Measurements from ENCODE around the gene ADAM8.

ADAM8 gene

DNA sequence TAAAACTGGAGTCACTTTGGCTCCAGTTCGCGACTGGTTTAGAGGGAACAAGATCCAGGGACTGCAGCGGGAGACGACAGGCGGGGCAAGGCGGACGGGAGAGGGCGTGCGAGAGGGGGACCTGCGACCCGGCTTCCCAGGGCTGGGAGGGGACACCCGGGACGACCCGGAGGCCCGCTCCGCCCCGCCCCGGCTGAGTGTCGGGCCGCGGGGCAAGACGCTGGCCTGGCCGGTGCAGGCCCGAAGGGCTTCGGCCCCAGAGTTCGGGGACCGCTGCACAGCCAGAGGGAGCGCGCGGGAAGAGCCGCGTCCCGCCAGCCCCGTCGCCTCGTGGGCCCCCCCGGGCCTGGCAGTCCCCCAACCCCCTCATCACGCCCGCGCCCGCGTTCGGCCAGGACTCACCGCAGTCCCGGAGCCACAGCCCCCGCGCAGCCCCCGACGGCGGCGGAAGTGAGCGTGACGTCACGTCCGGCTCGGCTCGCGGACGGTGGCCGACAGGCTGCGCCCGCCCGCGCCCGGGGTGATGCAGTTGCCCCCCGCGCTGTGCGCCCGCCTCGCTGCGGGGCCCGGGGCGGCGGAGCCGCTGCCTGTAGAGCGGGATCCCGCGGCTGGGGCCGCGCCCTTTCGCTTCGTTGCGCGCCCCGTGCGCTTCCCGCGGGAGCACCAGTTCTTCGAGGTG is 31.9 kb upstream of the ADAM8 start, which contains the start of the genes TUBGCP2 and ZNF511:
TSS of gene TUBGCP2 (minus strand) at position 452 of the 679 bp plus-strand sequence. CDS start 5,931 bp downstream, outside the sequence.
TSS of gene ZNF511 (plus strand) at position 494 of the 679 bp plus-strand sequence. CDS start at position 524, 30 bp downstream.
- DNase-seq (ENCODE audit: low read depth in 2 of 2), result peak; percentile 77 to 88

DNA sequence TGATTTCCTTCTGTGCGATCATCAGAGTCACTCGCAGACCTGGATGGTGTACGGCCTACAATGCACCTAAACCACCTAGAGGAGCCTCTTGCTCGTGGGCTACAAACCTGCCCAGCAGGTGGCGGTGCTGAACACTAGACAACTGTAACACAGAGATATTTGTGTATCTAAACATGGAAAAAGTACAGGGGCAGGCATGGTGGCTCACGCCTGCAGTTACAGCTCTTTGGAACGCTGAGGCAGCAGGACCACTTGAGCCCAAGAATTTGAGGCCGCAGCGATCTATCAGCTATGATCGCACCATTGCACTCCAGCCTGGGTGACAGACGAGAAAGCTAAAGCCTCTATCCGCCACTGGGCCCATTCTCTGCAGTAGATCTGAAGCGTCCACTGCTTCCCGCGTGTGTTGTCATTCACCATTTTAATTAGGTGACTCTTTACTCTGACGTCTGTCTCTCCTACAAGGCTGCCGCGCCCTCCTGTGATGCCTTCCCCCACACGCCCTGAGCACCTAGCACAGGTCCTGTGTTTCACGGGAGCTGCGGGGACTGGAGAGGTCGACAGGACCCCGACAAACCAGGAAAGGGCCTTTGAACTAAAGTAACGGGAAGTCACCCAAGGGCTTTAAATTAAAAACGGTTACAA is 31.2 kb upstream of the ADAM8 start:
- DNase-seq (ENCODE audit: low read depth in 2 of 2), result peak; percentile 79 to 80

DNA sequence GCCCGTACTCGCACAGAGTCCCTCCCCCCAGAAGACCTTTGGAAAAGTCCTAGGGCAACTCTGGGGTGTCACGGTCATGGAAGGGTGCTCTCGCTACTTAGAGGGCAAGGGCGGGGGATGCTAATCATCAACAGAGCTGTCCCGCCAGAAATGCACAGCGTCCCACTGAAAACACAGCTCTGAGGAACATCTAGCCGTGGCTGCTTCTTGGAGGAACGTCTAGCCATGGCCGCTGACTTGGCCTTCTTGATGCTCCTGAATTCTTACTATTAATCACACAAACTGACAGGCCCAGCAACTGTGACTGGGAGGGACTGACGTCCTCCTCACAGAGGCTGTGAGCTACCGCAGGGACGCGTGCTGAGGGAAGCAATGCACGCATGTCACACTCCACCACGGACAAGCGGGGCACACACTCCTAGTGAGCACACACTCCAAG is 30.3 kb upstream of the ADAM8 start:
- no peak for DNase-seq (ENCODE audit: low read depth in 2 of 2)

DNA sequence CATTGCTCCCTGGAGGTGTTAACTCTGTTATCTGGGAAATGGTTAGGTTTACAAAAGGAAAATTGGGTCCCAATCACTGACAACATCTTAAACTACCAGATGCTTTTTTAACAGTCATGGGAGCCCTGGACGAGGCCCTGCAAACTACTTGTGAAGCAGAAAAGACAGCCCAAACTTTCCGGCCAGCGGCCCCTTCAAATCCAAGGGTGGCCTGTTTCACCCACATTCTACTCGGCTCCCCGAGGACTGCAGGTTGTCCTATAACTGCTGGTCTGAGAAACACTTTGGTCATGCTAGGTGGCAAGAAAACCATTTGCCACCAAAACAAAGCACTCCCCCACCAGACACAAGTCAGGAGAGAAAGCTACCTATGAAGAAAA is 29.4 kb upstream of the ADAM8 start:
- no peak for DNase-seq (ENCODE audit: low read depth in 2 of 2)

DNA sequence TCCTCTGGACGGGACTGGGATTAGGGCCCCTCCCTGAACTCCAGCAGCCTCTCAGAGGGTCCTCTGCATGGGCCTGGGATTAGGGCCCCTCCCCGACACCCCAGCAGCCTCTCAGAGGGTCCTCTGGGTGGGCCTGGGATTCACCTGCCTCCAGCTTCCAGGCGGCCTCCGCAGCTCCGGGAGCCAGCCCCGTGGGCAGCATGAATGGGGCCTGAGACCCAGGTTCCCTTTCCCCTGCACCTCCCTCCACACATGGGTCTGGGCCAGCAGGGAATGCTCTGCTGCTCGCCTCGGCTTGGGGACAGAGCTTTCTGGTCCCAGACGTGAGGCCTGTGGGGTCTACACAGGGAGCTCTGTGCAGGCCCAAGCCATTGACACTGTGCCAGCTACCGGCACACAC is 26.5 kb upstream of the ADAM8 start:
- no peak for DNase-seq (ENCODE audit: low read depth in 2 of 2)

DNA sequence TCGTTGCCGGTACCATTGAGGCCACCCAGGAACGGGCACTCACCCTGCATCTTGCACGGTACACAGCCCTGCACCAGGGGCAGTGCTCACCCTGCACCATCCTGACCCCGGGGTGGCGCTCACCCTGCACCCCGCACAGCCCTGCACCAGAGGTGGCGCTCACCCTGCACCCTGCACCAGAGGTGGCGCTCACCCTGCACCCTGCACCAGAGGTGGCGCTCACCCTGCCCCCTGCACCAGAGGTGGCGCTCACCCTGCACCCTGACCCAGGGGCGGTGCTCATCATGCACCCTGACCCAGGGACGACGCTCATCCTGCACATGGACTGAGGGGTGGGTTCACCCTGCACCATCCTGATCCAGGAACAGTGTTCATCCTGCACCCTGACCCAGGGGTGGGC is 25.6 kb upstream of the ADAM8 start:
- DNase-seq (ENCODE audit: low read depth in 2 of 2), result no peak

DNA sequence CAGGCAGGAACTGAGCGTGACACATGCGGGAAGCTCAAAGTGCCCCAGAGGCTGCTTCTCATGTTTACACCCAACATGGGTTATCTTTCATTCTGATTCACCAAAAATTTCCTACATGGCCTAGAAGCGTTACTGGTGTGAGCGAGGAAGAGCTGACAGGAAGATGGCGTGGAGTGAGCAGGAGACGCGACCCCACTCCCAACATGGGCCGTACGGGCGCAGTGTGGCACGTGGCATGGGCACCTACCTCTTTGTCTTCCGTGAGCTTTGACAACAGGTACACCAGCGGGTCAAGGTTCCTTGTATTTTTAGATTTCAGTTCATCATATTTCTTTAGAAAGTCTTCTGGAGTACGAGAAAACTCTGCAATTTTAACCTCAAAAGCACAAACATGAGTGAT is 23.1 kb upstream of the ADAM8 start:
- DNase-seq (ENCODE audit: low read depth in 2 of 2), result no peak

DNA sequence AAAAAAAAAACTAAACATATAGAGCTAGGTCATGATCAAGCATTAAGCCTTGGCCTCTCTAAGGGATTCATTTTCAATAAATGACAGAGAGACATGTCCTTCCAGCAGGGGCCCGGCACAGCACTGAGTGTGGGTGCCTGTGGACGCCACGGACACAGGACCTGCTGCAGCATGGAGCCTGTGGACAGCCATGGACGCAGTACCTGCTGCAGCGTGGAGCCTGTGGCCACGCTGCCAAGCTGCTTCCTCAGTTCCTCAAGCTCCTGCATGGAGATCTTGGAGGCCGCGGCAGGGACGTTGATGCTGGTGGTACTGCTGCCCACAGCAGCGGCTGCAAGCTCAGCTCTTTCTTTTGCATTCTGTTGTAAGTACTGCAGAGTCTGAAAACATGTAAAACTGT is 22.6 kb upstream of the ADAM8 start:
- no peak for DNase-seq (ENCODE audit: low read depth in 2 of 2)

DNA sequence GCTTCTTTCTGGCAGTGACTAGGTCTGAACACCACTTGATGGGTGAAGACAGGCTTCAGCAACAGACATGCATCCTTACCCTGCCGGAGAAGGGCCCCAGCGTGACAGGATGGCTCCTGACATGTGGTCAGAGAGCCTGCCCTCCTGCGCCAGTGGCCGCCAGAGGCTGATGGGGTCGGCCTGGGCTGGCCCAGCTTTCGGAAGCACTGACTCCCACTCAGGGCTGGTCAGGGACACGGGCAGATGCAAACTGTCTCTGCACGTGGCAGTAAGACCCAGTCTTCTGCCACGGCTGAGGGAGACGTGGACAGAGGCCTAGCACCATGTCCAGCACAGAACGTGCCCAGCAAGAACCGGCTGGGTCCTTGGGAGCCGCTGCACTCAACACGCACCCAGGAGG is 21.8 kb upstream of the ADAM8 start:
- DNase-seq (ENCODE audit: low read depth in 2 of 2), result no peak

DNA sequence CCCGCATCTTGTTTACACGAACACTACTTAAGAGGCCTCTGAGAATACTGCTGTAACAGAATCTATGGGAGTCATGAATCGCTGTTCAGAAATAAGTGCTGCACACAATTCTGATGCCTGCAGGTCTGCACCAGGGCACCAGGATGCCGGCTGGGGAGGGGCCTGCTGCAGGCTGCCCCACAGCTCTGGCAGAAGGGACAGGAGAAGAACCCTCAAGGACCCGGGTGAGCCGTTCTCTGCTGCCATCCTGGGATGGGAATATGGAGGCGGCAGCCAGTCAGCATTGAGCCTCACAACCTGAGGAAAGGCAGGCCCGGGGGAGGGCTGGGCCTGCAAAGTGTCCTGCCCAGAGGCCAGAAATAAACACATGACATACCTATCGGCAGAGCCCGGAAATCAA is 20.8 kb upstream of the ADAM8 start:
- DNase-seq (ENCODE audit: low read depth in 2 of 2), result no peak

DNA sequence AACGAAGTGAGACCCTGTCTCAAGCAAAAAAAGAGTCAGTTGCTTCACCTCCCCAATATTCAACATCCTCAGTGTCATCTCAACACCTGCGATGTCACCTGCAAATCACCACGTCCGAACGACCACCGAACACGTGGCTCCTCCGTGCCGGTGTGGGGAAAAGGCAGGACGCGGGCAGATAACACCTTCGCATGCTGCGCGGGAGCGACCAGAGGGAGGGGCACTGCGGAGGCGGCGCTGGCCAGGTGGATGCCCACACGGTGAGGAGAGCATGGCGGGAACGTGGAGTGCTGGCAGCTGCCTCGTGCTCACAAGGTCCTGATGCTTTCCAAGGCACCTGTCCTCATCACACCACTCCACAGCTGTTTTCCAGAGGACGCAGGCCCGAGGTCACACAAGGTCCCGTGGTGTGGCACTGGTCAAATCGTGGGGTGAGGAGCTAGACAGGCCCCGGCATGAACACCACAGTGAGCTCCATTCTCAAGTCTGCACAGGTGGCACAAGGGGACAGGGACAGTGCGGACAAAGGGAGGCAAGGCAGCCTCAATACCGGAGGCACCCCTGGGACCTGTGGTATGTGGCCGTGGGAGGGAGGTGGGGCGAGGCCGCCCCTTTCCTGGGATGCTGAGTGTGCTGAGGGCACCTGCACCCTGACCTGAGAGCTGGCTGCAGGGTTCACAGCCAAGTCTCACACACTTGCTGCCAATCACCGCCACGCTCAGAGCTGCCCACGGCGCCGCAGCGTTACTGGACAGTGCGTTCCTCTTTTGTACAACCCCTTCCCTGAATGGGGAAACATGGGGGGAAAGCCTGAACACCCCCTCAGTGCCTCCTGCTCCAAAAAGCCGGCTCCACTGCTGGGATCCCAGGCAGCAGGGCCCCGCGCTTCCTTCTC is 19.0 kb upstream of the ADAM8 start:
- no peak for DNase-seq (ENCODE audit: low read depth in 2 of 2)

DNA sequence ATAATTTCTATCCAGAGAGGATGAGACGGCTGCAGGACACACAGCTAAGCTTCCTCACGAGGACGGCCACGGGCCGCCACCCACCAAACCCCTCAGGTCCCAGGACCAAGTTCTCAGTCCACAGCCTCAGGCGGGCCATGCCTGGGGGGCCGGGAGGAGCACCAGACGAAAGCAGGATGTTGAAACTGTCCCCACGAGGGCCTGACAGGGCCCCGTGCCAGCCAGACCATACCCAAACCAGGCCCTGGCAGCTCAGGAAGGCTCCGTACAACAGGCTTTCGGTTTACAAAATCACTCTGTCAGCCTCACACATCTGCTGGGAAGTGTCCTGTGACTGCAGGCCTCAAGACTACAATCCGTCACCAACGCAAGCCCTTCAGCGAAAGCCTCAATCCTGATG is 17.5 kb upstream of the ADAM8 start:
- no peak for DNase-seq (ENCODE audit: low read depth in 2 of 2)

DNA sequence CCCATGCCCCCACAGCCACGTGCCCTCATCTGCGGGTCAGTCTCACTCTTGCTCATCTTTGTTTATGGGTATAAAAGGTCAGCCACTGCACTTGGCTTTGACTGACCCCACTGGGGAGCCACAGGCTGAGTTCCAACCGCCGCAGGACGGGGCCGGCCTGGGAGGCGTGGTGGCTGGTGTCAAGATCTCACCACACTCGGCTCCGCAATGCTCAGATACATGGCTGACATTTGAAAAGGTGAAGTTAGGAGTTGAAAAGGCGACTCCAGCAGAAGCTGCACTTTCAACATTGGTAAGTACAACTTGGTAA is 17.1 kb upstream of the ADAM8 start:
- no peak for DNase-seq (ENCODE audit: low read depth in 2 of 2)

DNA sequence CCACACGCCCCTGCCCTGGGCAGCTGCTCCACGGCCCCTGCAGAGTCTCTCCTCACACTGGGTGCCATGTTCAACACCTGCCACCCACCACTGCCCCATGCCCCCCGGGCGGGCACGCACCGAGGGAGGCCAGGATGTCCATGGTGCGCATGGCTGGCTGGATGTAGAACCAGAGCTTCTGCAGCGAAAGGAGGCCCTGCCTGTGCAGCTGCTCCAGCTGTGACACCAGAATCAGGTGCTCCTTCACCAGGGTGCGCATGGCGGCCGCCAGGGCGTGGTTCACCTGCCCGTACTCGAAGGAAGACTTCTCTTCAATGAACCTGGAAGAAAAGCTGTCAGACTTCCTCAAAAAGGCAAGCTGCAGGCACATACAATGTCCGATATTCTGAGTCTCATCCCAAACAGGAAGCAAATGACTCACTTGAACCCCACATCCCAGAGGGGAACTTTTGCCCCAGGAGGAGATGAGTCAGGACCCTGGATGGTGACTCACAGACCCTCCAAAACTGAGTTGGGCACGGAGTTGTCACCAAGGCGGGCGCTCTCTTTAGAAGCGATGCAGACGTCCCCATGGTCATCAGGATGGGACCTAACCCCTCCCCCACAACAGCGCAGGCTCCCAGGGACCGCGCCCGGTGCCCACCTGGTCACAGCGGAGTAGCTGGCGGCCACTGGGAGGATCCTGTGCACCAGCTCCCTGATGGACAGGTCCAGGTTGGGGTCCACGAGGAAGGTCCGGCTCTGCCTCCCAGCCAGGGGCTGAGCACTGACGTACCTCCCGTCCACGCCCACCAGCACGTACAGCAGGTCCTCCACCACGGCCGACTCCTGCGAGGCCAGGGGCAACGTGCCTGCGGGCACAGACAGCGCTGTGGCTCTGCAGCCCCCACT is 16.5 kb upstream of the ADAM8 start:
- no peak for DNase-seq (ENCODE audit: low read depth in 2 of 2)

DNA sequence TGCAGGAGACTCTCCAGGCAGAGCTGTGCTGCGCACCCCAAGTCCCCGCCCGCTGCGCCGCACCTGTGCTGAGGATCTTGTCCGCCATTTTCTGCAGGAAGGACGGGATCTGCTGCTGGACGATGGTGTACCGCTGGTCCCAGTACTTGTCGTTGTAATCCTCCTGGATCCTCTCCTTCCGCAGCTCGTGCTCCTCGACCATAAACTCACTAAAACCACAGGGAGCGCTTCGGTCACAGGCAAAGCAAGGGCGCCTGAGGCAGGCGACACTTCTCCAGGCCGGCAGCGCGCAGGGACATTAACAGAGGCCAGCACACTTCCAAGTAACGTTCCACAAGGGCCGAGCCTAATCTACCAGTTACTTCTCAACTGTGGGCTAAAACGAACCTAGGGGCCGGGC is 13.1 kb upstream of the ADAM8 start:
- no peak for DNase-seq (ENCODE audit: low read depth in 2 of 2)

DNA sequence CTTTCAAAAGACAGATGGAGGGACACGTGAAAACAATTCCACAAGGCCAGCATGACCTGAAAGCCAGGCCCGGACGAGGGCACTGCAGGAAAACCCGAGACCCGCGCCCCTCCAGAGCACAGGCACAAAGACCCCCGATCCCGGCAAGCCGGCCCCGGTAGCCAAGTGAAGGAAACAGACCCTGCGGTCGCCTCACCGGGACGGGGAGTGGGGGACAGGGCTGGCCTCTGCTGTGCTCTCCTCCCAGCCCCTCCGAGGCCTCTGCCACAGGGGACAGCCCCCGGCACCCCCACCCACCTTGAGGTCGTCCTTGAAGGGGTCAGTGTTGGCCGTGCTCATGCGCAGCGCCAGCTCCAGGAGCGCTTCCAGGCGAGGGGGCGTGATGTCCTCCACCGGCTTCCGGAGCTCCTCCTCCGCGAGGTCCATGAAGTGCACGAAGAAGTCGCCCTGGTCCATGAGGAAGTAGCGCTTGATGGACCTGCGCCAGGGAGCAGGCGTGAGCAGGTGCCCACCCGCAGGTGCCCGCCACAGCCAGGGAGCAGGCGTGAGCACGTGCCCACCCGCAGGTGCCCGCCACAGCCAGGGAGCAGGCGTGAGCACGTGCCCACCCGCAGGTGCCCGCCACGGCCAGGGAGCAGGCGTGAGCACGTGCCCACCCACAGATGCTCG is 11.3 kb upstream of the ADAM8 start:
- no peak for DNase-seq (ENCODE audit: low read depth in 2 of 2)

DNA sequence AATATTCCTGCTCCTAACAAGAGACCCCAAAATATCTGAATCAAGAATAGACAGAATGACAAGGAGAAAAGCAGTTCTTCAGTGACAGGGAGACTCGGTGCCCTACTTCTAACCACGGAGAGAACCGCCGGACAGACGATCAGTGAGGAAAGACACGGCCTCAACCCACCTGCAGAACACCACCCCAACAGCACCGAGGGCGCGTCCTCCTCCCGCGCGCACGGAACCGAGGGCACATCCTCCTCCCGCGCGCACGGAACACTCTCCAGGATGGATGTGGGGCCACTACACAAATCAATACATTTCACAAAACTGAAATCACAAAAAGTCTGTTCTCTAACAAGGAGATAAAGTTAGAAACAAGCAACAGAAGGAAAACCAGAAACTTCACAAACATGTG is 9.7 kb upstream of the ADAM8 start:
- DNase-seq (ENCODE audit: low read depth in 2 of 2), result no peak

DNA sequence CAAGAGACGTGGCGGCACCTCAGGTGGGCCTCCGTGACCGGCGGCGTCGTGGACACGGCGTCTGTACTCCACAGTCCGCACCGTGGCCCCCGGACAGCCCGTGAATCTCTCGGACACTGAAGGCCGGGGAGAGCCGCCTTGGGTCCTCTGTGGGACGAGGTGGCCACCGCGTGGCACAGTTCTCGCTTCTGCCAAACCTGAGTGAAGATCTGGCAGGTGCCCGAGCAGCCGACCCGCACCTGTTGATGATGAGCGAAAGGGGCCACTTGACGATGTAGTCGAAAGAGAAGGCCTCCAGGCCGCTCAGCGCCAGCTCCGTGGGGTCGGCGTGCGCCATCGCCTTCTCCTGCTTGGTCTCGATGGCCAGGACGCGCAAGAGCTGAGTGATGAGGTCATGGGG is 8.5 kb upstream of the ADAM8 start:
- DNase-seq (ENCODE audit: low read depth in 2 of 2), result no peak

DNA sequence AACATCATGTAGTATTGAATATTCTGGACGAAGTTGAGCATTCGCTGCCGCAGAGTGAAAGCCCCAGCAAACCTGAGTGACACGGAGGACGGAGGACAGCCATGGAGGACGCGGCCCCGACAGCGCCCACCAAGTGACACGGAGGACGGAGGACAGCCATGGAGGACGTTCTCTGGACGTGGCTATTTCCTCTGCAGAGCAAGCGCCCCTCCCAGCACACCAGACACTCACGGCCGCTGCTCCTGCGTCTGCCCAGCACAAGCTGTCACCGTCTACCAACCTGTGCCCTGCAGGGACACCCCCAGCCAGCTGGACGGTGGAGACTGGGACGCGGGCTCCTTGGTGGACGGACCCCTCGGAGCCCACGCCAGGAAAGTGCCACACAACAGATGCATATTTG is 7.3 kb upstream of the ADAM8 start:
- DNase-seq (ENCODE audit: low read depth in 2 of 2), result no peak

DNA sequence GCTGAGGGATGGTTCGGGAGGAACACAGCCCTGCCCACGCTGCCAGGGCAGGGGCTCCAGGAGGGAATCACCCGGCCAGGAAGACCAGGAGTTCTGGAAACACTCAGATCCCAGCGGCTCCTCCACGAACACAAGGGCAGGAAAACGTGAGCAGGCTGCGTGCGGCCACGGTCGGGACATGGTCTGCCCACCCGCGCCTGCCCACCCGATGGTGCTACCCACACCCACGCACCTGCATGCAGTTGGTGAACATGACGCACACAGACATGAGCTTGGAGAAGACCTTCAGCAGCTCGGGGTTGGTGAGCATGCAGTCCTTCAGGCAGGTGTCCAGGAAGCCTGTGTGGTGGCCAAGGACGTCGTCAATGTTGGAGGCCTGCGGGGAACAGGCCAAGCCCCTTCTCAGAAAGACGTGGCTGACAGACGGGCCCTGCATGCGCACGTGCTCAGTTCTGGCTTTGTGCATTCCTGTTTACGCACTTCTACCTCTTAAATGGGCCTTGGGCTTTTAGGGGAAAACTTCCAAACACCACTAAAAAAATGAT is 6.2 kb upstream of the ADAM8 start:
- DNase-seq (ENCODE audit: low read depth in 2 of 2), result no peak
